ENCODE data around the gene ID4. TPM values are rescaled to one million over a fixed set of nuclear protein-coding genes. Genes with fewer than 3 reads are reported as not detected.

The ID4 gene
- total and polyA plus RNA-seq, 2 donors (not counting 3 experiments of a cell fraction or from before 2014, with no cell fraction given), result not detected

GRCh38 chr6:19833947-19834346 is 3.2 kb upstream of the ID4 start:
- H3K4me3 ChIP-seq (replicated peaks in 1 of 3; ENCODE audit: insufficient read depth in 1 of 3, low read depth in 1 of 3, low read length in 3 of 3), result no peak overlapping the region
- H3K27me3 ChIP-seq (ENCODE audit: control insufficient read depth in 2 of 2, insufficient read depth in 2 of 2, low read length in 2 of 2), result peaks cover 15 to 39% of the 10 kb centered on the region in 2 experiments
- no peaks in the 10 kb centered on the region for H3K9me1 ChIP-seq (replicated peaks; ENCODE audit: control insufficient read depth, extremely low read depth, insufficient read depth, low read length)
- FAIRE-seq, result no peak
- intact Hi-C loops (cut with micrococcal nuclease) (no loop called here), dilution Hi-C loops (cut with MboI; ENCODE audit: extremely low pct_ligation_motif_present, low sequenced_read_pairs) (no loop called here)
- CTCF ChIA-PET, result no interaction called here
- no TSS peak for BruUV-seq (replicated peaks)
- H3K27ac ChIP-seq (ENCODE audit: insufficient read depth, low read depth, low read length), result no peak overlapping the region
- POLR2A ChIA-PET, result no interaction called here
- H3K4me1 ChIP-seq (ENCODE audit: control insufficient read depth, extremely low read depth, insufficient read depth, low read length), result no peaks in the 10 kb centered on the region
- H3K4me2 ChIP-seq (ENCODE audit: insufficient read depth, low read length), result no peak overlapping the region
- no peak overlapping the region for H2AFZ ChIP-seq (ENCODE audit: low read depth, low read length)
- H3K9me3 ChIP-seq (replicated peaks; ENCODE audit: control insufficient read depth, insufficient read depth, low read length), result no peaks in the 10 kb centered on the region
- no peaks in the 10 kb centered on the region for H4K20me1 ChIP-seq (replicated peaks; ENCODE audit: control insufficient read depth, extremely low read depth, insufficient read depth, low read length)
- no peak overlapping the region for H3K9ac ChIP-seq (replicated peaks; ENCODE audit: extremely low read depth, insufficient read depth, low read length)
- H3K36me3 ChIP-seq (ENCODE audit: control insufficient read depth in 2 of 2, extremely low read depth in 1 of 2, insufficient read depth in 2 of 2, low read length in 2 of 2), result no peaks in the 10 kb centered on the region
- TF ChIP-seq MAX (IDR thresholded peaks at IDR 0.05; ENCODE audit: insufficient read depth, insufficient read length), result no peak
- TF ChIP-seq MYC (IDR thresholded peaks at IDR 0.05; ENCODE audit: low read depth, low read length), result no peak
- H3K79me2 ChIP-seq (ENCODE audit: control insufficient read depth, insufficient read depth, low read length), result no peaks in the 10 kb centered on the region
- no peak for DNase-seq (ENCODE audit: low read depth, low spot score)

- FAIRE-seq (no peak), DNase-seq (ENCODE audit: low read depth, low spot score) (no peak)
- ChIA-PET CTCF (no interaction called here), POLR2A (no interaction called here)
- no peak overlapping the region for H3K4me2 ChIP-seq (ENCODE audit: insufficient read depth, low read length)
- no peaks in the 10 kb centered on the region for H3K36me3 ChIP-seq (ENCODE audit: control insufficient read depth in 2 of 2, extremely low read depth in 1 of 2, insufficient read depth in 2 of 2, low read length in 2 of 2)
- no peaks in the 10 kb centered on the region for H3K9me3 ChIP-seq (replicated peaks; ENCODE audit: control insufficient read depth, insufficient read depth, low read length)
- H2AFZ ChIP-seq (ENCODE audit: low read depth, low read length), result no peak overlapping the region
- no TSS peak for BruUV-seq (replicated peaks)
- no peak overlapping the region for H3K27ac ChIP-seq (ENCODE audit: insufficient read depth, low read depth, low read length)
- H3K4me3 ChIP-seq (replicated peaks in 1 of 3; ENCODE audit: insufficient read depth in 1 of 3, low read depth in 1 of 3, low read length in 3 of 3), result no peak overlapping the region
- TF ChIP-seq MYC (IDR thresholded peaks at IDR 0.05; ENCODE audit: low read depth, low read length) (no peak), POLR2A (IDR thresholded peaks at IDR 0.05; ENCODE audit: low read depth, low read length) (no peak)
- no peak overlapping the region for H3K9ac ChIP-seq (replicated peaks; ENCODE audit: extremely low read depth, insufficient read depth, low read length)
- no peaks in the 10 kb centered on the region for H3K9me1 ChIP-seq (replicated peaks; ENCODE audit: control insufficient read depth, extremely low read depth, insufficient read depth, low read length)
- dilution Hi-C loops (cut with MboI; ENCODE audit: extremely low pct_ligation_motif_present, low sequenced_read_pairs) (no loop called here), intact Hi-C loops (cut with micrococcal nuclease) (no loop called here)
- H4K20me1 ChIP-seq (replicated peaks; ENCODE audit: control insufficient read depth, extremely low read depth, insufficient read depth, low read length), result no peaks in the 10 kb centered on the region
- H3K79me2 ChIP-seq (ENCODE audit: control insufficient read depth, insufficient read depth, low read length), result no peaks in the 10 kb centered on the region
- H3K4me1 ChIP-seq (ENCODE audit: control insufficient read depth, extremely low read depth, insufficient read depth, low read length), result no peaks in the 10 kb centered on the region
- peaks cover 20 to 47% of the 10 kb centered on the region in 2 experiments for H3K27me3 ChIP-seq (ENCODE audit: control insufficient read depth in 2 of 2, insufficient read depth in 2 of 2, low read length in 2 of 2)
These were observed 2.3 kb upstream of the ID4 start for GRCh38 chr6:19834858-19835257.

All from endothelial cell of umbilical vein (primary cell).